ENCODE results near the gene MIAT.

The MIAT gene

GRCh38 chr22:26631282-26631681 lies 26.1 kb upstream of the MIAT start:
- no peak overlapping the region for H3K4me3 ChIP-seq (ENCODE audit: control insufficient read depth, low read depth, low read length)
- DNase-seq (ENCODE audit: low read depth): no peak
- TF ChIP-seq CTCF (IDR thresholded peaks at IDR 0.05; ENCODE audit: control insufficient read depth, insufficient read depth, low read depth, low read length, missing control alignments): no peak

GRCh38 chr22:26632422-26633155 lies 24.8 kb upstream of the MIAT start:
- no peak for DNase-seq (ENCODE audit: low read depth)
- TF ChIP-seq CTCF (IDR thresholded peaks at IDR 0.05; ENCODE audit: control insufficient read depth, insufficient read depth, low read depth, low read length, missing control alignments): no peak
- H3K4me3 ChIP-seq (ENCODE audit: control insufficient read depth, low read depth, low read length): no peak overlapping the region

- no peak for TF ChIP-seq CTCF (IDR thresholded peaks at IDR 0.05; ENCODE audit: control insufficient read depth, insufficient read depth, low read depth, low read length, missing control alignments)
- no peak overlapping the region for H3K4me3 ChIP-seq (ENCODE audit: control insufficient read depth, low read depth, low read length)
Observed at GRCh38 chr22:26634189-26634588, 23.2 kb upstream of the MIAT start.

GRCh38 chr22:26635117-26635516 lies 22.3 kb upstream of the MIAT start:
- no peak for TF ChIP-seq CTCF (IDR thresholded peaks at IDR 0.05; ENCODE audit: control insufficient read depth, insufficient read depth, low read depth, low read length, missing control alignments)
- DNase-seq (ENCODE audit: low read depth): no peak
- H3K4me3 ChIP-seq (ENCODE audit: control insufficient read depth, low read depth, low read length): no peak overlapping the region

More at GRCh38 chr22:26634189-26634588, 23.2 kb upstream of the MIAT start:
- DNase-seq (ENCODE audit: low read depth): no peak

GRCh38 chr22:26636296-26636695 lies 21.1 kb upstream of the MIAT start:
- TF ChIP-seq CTCF (IDR thresholded peaks at IDR 0.05; ENCODE audit: control insufficient read depth, insufficient read depth, low read depth, low read length, missing control alignments): no peak
- no peak for DNase-seq (ENCODE audit: low read depth)
- H3K4me3 ChIP-seq (ENCODE audit: control insufficient read depth, low read depth, low read length): no peak overlapping the region

GRCh38 chr22:26642465-26643417 lies 14.6 kb upstream of the MIAT start:
- TF ChIP-seq CTCF (IDR thresholded peaks at IDR 0.05; ENCODE audit: control insufficient read depth, insufficient read depth, low read depth, low read length, missing control alignments): no peak
- no peak overlapping the region for H3K4me3 ChIP-seq (ENCODE audit: control insufficient read depth, low read depth, low read length)
- no peak for DNase-seq (ENCODE audit: low read depth)
